Measurements from ENCODE around the gene NAAA.
"Not testable (repeated sequence)": the region's sequence is repeated elsewhere in the genome, so short reads cannot be mapped to it uniquely, and the experiment has no call there.

NAAA gene

GRCh38 chr4:75916091-75916661 is 24.6 kb downstream of the NAAA start:
- no peak for DNase-seq

- no peak for DNase-seq
These were observed 27.8 kb downstream of the NAAA start for GRCh38 chr4:75912968-75913367.

GRCh38 chr4:75910831-75911230 is 30.0 kb downstream of the NAAA start:
- DNase-seq, result not testable (repeated sequence)

- DNase-seq, result no peak
These were observed 31.4 kb downstream of the NAAA start for GRCh38 chr4:75909405-75909804.

GRCh38 chr4:75908555-75908954 is 32.3 kb downstream of the NAAA start:
- no peak for DNase-seq

GRCh38 chr4:75907966-75908365 is 32.8 kb downstream of the NAAA start:
- DNase-seq, result no peak

GRCh38 chr4:75904076-75904475 is 36.7 kb downstream of the NAAA start:
- DNase-seq, result no peak

GRCh38 chr4:75902352-75902751 is 38.5 kb downstream of the NAAA start, which contains the start of gene PPEF2:
TSS of gene PPEF2 (minus strand) at chr4:75902452. CDS start at chr4:75896325, 6,127 bp downstream.
- DNase-seq, result no peak

- no peak for DNase-seq
These were observed 42.3 kb downstream of the NAAA start for GRCh38 chr4:75898536-75898935.

- DNase-seq, result no peak
These were observed 45.0 kb downstream of the NAAA start for GRCh38 chr4:75895744-75896314.

- DNase-seq, result no peak
These were observed 48.3 kb downstream of the NAAA start for GRCh38 chr4:75892508-75892907.

GRCh38 chr4:75891611-75892010 is 49.2 kb downstream of the NAAA start:
- DNase-seq, result no peak

GRCh38 chr4:75889537-75890199 is 51.1 kb downstream of the NAAA start:
- DNase-seq, result no peak

GRCh38 chr4:75886104-75886503 is 54.7 kb downstream of the NAAA start:
- no peak for DNase-seq

GRCh38 chr4:75881476-75881875 is 59.3 kb downstream of the NAAA start:
- DNase-seq, result no peak

- no peak for DNase-seq
These were observed 60.5 kb downstream of the NAAA start for GRCh38 chr4:75880278-75880677.

- no peak for DNase-seq
These were observed 62.5 kb downstream of the NAAA start for GRCh38 chr4:75878246-75878756.

GRCh38 chr4:75876218-75876617 is 64.6 kb downstream of the NAAA start:
- no peak for DNase-seq

GRCh38 chr4:75869100-75869499 is 71.7 kb downstream of the NAAA start:
- no peak for DNase-seq

- DNase-seq, result no peak
These were observed 73.7 kb downstream of the NAAA start for GRCh38 chr4:75867130-75867529.

All from DMS 273 treated with DMSO at 0.1 percent for 48 hours (cell line).